B cell (primary cell): ENCODE results near the gene GLIS1. TPM values are rescaled to one million over a fixed set of nuclear protein-coding genes. Genes with fewer than 3 reads are reported as not detected.

Experiments used
- ATAC-seq: fragments of 200-7000 bp; cut with Tn5 transposase; one replicate; pipeline ENCODE4 v1.10.0; 2021; ENCODE audit warnings: low read depth, mild to moderate bottlenecking, moderate number of reproducible peaks, moderate library complexity
- CTCF ChIA-PET: fragments of 350-600 bp; sonication (Branson Sonifier 250); formaldehyde crosslinking; loops from one replicate; lab custom pipeline; 2021; ENCODE audit warnings: antibody characterized with exemption, inconsistent platforms; lab: Charles Lee
- POLR2A ChIA-PET: fragments of 350-600 bp; sonication (Branson Sonifier 250); formaldehyde crosslinking; loops from one replicate; lab custom pipeline; 2021; ENCODE audit warnings: antibody characterized with exemption; lab: Charles Lee
- DNase-seq: peaks from one replicate; pipeline ENCODE4 v3.0.0; 2013
- H2AFZ ChIP-seq: 2 replicates; pipeline ENCODE4 v1.6.1; 2012; ENCODE audit warnings: mild to moderate bottlenecking, low read depth, low read length; ENCODE audit not compliant: insufficient read depth, poor library complexity, severe bottlenecking
- H3K27ac ChIP-seq, 2 donors: 1 replicate in 1 of 2; 2 replicates in 1 of 2; pipeline ENCODE4 v1.5.1; 2012 to 2013; ENCODE audit warnings: low read length in 2 of 2, mild to moderate bottlenecking in 2 of 2, moderate library complexity in 1 of 2
- H3K27me3 ChIP-seq, 4 experiments: fragments of 200-600 bp in 1 of 4; sonication (generic) in 1 of 4; replicated peaks in 1 of 4; 1 replicate in 2 of 4; 2 replicates in 2 of 4; pipeline versions ENCODE4 v1.6.1 to v1.7.0; 2013 to 2016; ENCODE audit warnings: low read length in 3 of 4, mild to moderate bottlenecking in 2 of 4, mixed read lengths in 1 of 4, moderate library complexity in 1 of 4; ENCODE audit not compliant: insufficient read depth in 4 of 4, control insufficient read depth in 3 of 4; ENCODE audit errors: control extremely low read depth in 1 of 4
- H3K36me3 ChIP-seq, 2 experiments: replicated peaks in 1 of 2; 1 replicate in 1 of 2; 2 replicates in 1 of 2; pipeline versions ENCODE4 v1.6.1 to v1.7.1; 2013; ENCODE audit warnings: low read length in 1 of 2; ENCODE audit not compliant: insufficient read depth in 2 of 2, control insufficient read depth in 1 of 2; ENCODE audit errors: control extremely low read depth in 1 of 2, extremely low read depth in 1 of 2
- H3K4me1 ChIP-seq, 2 donors: fragments of 200-600 bp in 1 of 2; sonication (generic) in 1 of 2; 1 replicate in 1 of 2; 2 replicates in 1 of 2; pipeline versions ENCODE4 v1.5.1 to v1.6.1; 2013 to 2017; ENCODE audit warnings: low read length in 2 of 2; ENCODE audit not compliant: control insufficient read depth in 2 of 2, insufficient read depth in 2 of 2
- H3K4me2 ChIP-seq: replicated peaks from 2 replicates; pipeline ENCODE3; 2012; ENCODE audit warnings: mild to moderate bottlenecking, low read depth, low read length; ENCODE audit not compliant: poor library complexity, severe bottlenecking
- H3K4me3 ChIP-seq, 5 experiments: fragments of 200-600 bp in 1 of 5; sonication (generic) in 1 of 5; 1 replicate in 3 of 5; 2 replicates in 2 of 5; pipeline versions ENCODE4 v1.5.1 to v1.7.0; 2011 to 2016; ENCODE audit warnings: low read length in 4 of 5, mild to moderate bottlenecking in 4 of 5, low read depth in 2 of 5, control low read depth in 1 of 5, moderate library complexity in 1 of 5; ENCODE audit not compliant: insufficient read depth in 1 of 5; ENCODE audit errors: control extremely low read depth in 1 of 5, extremely low read depth in 1 of 5
- H3K79me2 ChIP-seq: fragments of 200-600 bp; sonication (generic); one replicate; pipeline ENCODE4 v1.6.0; 2016; ENCODE audit warnings: low read length; ENCODE audit not compliant: control insufficient read depth, insufficient read depth
- H3K9ac ChIP-seq: fragments of 200-600 bp; sonication (generic); 2 replicates; pipeline ENCODE4 v1.6.1; 2017; ENCODE audit warnings: mild to moderate bottlenecking, low read length, moderate library complexity
- H3K9me3 ChIP-seq, 3 donors: one replicate each; pipeline versions ENCODE4 v1.6.1 to v1.7.1; 2013; ENCODE audit warnings: low read length in 2 of 3; ENCODE audit not compliant: control insufficient read depth in 2 of 3, insufficient read depth in 1 of 3; ENCODE audit errors: control extremely low read depth in 1 of 3
- H4K20me1 ChIP-seq: 2 replicates; pipeline ENCODE4 v1.6.0; 2012; ENCODE audit warnings: mild to moderate bottlenecking, low read length; ENCODE audit not compliant: insufficient read depth, control insufficient read depth, poor library complexity, severe bottlenecking
- H3K27ac Mint-ChIP-seq: one replicate; pipeline ENCODE4 v1.8.0; 2021; ENCODE audit warnings: mixed read lengths
- H3K27me3 Mint-ChIP-seq: one replicate; pipeline ENCODE4 v1.8.0; 2021; ENCODE audit warnings: mixed read lengths
- H3K4me1 Mint-ChIP-seq: one replicate; pipeline ENCODE4 v1.8.0; 2021; ENCODE audit warnings: mixed read lengths
- H3K4me3 Mint-ChIP-seq: one replicate; pipeline ENCODE4 v1.8.0; 2021; ENCODE audit warnings: mixed read lengths
- H3K9me3 Mint-ChIP-seq: one replicate; pipeline ENCODE4 v1.8.0; 2022; ENCODE audit warnings: mixed read lengths; ENCODE audit not compliant: insufficient read depth
- CTCF ChIP-seq: fragments of 200-600 bp; IDR thresholded peaks from one replicate; pipeline ENCODE4 v1.8.0; 2022; ENCODE audit warnings: antibody characterized with exemption, mild to moderate bottlenecking
- EZH2 ChIP-seq: IDR thresholded peaks from 2 replicates; pipeline ENCODE4 v1.6.1; 2012; ENCODE audit warnings: borderline replicate concordance, low read depth, mild to moderate bottlenecking, moderate library complexity, low read length; ENCODE audit not compliant: insufficient read depth, poor library complexity, severe bottlenecking
- WGBS: methylation state at CpG from one replicate; pipeline ENCODE4 v1.1.5; 2013; ENCODE audit warnings: missing lambda C conversion rate; ENCODE audit not compliant: insufficient coverage; 5-methylcytosine and 5-hydroxymethylcytosine counted together
- intact Hi-C: fragments of 100-400 bp; cut with micrococcal nuclease; formaldehyde crosslinking; loops from one replicate; pipeline ENCODE4 v1.10.0; 2022
- polyA plus RNA-seq: library from polyadenylated mRNA; depleted of rRNA; stranded (reverse); fragments of >200 nt; gene quantifications from 2 replicates; pipeline ENCODE4 v1.2.3, GENCODE V29; 2012
- total RNA-seq, 2 donors: library from RNA; stranded (reverse); fragments of 120-200 nt in 1 of 2; gene quantifications; 1 replicate in 1 of 2; 2 replicates in 1 of 2; pipeline versions ENCODE4 v1.2.3 to v1.2.4, GENCODE V29; 2013 to 2022

GLIS1 gene
- total and polyA plus RNA-seq, 2 donors (not counting 1 experiment from before 2014, with no cell fraction given), result not detected

GRCh38 chr1:53541761-53542550 lies 197.0 kb downstream of the GLIS1 start:
- CTCF ChIA-PET, result no interaction called here
- H3K4me1 Mint-ChIP-seq, result no peaks in the 10 kb centered on the region

More at GRCh38 chr1:53541761-53542550, 197.0 kb downstream of the GLIS1 start:
- TF ChIP-seq EZH2 (no peak), CTCF (no peak)
- ATAC-seq (no peak), DNase-seq (no peak)
- WGBS, result 83% methylated on average over 13 of the region's 15 CpGs
- Histone ChIP-seq H3K27ac (no peak overlapping the region), H3K4me2 (no peak overlapping the region), H3K36me3 (no peaks in the 10 kb centered on the region), H4K20me1 (no peaks in the 10 kb centered on the region), H3K27me3 (no peaks in the 10 kb centered on the region), H2AFZ (no peak overlapping the region), H3K4me3 (no peak overlapping the region), H3K9me3 (no peaks in the 10 kb centered on the region), H3K4me1 (no peaks in the 10 kb centered on the region), H3K79me2 (no peaks in the 10 kb centered on the region), H3K9ac (no peak overlapping the region)
- Mint-ChIP-seq H3K27me3 (peaks cover 3% of the 10 kb centered on the region), H3K4me3 (no peak overlapping the region), H3K9me3 (no peaks in the 10 kb centered on the region), H3K27ac (no peak overlapping the region)
- intact Hi-C loops, result no loop called here
- POLR2A ChIA-PET, result no interaction called here
